Neural progenitor cell (in vitro differentiated cells): ENCODE data around the gene OTX1.

Experiments
- EZH2 ChIP-seq: fragments of 200-600 bp; sonication (generic); IDR thresholded peaks from 2 replicates; pipeline ENCODE4 v1.6.1; 2017; ENCODE audit warnings: antibody characterized with exemption, mild to moderate bottlenecking, moderate library complexity
- TF ChIP-seq, protein P1 (sequence below): fragments of 200-600 bp; sonication (generic); IDR thresholded peaks from 2 replicates; pipeline ENCODE4 v1.5.1; 2017; ENCODE audit warnings: antibody characterized with exemption, mild to moderate bottlenecking

DNA sequence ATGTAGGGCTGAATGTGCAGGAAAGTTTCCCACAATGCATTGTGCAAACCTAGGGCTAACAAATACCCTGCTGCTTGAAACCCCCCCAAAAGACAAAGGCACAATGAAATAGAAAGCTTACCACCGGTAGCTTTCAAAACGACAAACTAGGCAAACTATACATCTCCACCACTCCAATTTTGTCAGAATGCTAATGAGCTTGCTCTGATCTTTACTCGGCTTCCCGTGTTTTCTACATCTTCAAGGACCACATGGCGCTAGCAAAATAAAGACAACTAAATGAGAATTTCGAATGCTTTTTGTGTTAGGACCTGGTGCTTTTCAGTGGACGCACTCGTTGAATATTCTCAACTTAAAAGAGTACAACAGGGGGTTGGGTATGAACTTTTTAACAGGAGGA, 37.2 kb upstream of the OTX1 start:
- no peak for TF ChIP-seq EZH2
- TF ChIP-seq, protein P1, sequence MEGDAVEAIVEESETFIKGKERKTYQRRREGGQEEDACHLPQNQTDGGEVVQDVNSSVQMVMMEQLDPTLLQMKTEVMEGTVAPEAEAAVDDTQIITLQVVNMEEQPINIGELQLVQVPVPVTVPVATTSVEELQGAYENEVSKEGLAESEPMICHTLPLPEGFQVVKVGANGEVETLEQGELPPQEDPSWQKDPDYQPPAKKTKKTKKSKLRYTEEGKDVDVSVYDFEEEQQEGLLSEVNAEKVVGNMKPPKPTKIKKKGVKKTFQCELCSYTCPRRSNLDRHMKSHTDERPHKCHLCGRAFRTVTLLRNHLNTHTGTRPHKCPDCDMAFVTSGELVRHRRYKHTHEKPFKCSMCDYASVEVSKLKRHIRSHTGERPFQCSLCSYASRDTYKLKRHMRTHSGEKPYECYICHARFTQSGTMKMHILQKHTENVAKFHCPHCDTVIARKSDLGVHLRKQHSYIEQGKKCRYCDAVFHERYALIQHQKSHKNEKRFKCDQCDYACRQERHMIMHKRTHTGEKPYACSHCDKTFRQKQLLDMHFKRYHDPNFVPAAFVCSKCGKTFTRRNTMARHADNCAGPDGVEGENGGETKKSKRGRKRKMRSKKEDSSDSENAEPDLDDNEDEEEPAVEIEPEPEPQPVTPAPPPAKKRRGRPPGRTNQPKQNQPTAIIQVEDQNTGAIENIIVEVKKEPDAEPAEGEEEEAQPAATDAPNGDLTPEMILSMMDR = no peak
